Middle frontal gyrus (tissue), 1 donor: ENCODE measurements around the gene TMEM150B.

Experiments used
- DNase-seq: peaks from one replicate; pipeline ENCODE4 v3.0.0-alpha.2; 2015; ENCODE audit warnings: low spot score; ENCODE audit errors: extremely low spot score

Gene TMEM150B, protein sequence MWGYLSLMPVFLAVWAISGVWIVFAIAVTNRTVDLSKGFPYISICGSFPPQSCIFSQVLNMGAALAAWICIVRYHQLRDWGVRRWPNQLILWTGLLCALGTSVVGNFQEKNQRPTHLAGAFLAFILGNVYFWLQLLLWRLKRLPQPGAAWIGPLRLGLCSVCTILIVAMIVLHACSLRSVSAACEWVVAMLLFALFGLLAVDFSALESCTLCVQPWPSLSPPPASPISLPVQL

DNA sequence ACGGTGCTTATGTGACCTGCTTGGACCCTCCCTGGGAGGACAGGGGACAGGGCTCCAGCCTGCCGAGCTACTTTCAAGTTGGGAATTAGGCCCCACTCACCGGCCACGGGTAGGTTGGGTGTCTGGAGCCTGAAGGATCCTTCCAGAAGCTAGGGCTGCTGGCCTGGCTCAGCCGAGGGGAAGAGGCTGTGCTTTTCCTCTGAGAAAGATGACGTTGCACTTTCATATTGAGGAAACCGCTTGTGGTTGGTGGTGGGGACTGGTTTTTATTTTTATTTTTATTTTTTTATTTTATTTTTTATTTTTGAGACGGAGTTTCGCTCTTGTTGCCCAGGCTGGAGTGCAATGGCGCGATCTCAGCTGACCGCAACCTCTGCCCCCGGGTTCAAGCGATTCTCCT lies at the start of gene TMEM150B:
Gene TMEM150B, minus strand, starts transcription at position 170 of the 400 bp plus-strand sequence. CDS start 4,305 bp downstream, outside the sequence.
- no peak for DNase-seq

DNA sequence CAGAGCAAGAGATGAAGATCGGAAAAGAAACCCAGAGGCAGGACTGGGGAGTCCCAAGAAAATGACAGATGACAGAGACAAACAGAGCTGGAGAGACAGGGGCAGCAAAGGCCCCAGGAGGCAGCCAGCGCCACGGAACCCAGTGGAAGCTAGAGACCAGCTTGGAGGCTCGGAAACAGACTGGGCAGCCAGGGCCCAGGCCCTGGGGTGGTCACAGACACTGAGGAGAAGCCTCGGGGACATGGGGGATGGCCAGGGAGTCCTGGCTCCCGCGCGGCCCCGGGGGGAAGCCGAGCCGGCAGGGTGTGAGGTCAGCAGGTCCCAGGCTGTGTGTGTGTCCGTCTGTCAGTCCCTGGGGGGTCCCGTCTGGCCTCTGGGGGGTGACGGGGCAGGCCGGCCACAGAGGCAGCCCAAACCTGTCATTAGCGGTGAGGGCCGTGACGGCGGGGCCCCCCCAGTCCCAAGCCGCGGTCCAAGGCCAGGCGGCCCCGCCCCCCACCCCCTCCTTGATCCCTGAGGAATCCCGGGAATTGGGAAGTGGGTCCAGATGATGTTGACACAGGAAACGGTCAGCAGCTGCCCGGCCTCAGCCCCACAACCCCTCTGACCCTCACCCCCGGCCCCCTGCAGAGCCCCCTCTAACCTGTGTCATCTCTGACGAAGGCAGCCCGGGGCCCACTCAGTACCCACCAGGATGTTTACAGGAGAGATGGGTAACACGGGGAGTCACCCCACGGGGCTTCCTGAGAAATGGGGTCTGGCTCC lies 49.0 kb upstream of the TMEM150B start:
- no peak for DNase-seq

DNA sequence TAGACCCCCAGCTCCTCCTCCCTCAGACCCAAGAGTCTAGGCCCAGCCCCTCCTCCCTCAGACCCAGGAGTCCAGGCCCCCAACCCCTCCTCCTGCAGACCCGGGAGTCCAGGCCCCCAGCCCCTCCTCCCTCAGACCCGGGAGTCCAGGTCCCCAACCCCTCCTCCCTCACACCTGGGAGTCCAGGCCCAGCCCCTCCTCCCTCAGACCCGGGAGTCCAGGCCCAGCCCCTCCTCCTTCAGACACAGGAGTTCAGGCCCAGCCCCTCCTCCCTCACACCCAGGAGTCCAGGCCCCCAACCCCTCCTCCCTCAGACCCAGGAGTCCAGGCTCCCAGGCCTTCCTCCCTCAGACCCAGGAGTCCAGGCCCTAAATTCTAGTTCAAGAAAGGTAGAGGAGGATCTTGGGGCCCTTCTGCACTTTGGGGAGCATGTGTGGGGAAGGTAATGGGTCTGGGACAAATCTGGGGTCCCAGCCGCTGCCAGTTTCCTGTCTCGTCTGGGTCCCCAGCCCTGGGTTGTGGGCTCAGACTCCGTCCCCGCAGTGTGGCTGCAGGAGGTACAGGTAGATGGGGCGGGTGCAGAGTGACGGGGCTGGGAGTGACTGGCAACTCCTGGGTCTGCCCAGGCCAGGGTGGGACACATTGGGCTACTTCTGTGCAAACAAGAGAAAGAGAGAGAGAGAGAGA lies 48.3 kb upstream of the TMEM150B start:
- no peak for DNase-seq

DNA sequence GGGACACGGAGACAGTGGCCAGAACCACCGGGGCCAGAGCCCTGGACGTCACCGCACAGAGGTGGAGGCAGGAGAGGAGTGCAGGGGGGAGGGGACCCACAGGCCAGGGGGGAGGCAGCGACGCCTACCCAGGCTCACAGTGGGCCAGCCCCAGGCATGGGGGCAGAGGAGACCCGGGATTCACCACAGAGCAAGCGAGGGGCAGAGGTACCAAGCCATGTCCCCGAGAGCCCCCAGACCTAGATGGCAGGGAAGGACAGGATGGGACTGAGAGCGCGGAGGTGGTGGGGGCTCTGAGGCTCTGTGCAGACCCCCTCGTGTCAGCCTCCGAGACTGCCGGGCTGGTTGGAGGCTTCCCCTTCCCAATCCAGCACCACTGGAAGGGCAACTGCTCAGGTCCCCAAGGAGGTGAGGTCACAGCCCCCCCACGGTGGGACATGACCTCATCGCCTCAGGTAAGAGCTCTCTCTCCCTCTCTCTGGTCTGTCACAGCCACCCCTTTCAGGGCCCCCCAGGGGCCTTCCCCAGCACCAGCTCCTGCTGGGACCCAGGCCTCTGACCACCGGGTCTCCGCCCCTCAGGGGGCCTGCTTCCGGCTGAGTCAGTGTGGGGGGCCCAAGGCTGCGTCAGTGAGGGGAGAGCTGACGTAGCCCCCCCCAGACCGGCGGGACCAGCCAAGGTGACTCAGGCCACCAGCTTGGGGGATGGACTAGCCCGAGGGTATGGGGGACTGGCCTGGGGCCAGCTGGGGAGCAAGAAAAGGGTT lies 47.4 kb upstream of the TMEM150B start:
- DNase-seq = no peak

DNA sequence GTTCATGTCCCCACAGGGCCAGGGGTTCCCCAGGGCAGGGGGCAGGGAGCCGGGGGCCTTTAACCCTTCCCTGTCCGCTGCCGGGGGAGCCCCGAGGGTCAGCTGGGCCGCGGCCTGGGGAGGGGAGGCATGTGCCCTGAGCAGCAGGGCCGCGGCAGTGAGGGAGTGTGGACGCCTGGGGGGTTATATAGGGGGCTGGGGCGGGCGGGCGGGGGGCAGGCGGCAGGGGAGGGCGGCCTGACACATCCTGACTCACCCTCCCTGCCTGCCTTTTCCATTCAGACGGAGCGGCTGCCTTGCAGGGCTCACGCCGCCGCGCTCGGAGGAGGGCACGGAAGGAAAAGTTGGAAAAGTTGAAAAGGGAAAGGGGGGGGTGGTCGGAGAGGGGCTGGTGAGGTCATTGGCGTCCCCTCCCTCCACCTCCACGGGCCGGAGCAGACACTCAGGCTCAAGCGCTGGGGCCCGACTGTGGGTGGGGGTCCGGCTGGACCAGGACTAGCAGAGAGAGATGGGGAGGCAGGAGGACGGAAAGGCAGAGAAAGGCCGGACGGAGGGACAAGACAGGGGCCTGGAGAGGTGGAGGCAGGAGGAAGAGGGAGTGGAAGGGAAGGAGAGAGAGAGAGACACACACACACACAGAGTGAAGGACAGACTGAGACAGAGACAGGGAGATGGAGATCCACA lies 45.3 kb upstream of the TMEM150B start, which contains the start of gene IL11:
Gene IL11, minus strand, starts transcription at position 159 of the 684 bp plus-strand sequence. Its CDS starts 153 bp downstream, at position 6.
- DNase-seq = no peak

DNA sequence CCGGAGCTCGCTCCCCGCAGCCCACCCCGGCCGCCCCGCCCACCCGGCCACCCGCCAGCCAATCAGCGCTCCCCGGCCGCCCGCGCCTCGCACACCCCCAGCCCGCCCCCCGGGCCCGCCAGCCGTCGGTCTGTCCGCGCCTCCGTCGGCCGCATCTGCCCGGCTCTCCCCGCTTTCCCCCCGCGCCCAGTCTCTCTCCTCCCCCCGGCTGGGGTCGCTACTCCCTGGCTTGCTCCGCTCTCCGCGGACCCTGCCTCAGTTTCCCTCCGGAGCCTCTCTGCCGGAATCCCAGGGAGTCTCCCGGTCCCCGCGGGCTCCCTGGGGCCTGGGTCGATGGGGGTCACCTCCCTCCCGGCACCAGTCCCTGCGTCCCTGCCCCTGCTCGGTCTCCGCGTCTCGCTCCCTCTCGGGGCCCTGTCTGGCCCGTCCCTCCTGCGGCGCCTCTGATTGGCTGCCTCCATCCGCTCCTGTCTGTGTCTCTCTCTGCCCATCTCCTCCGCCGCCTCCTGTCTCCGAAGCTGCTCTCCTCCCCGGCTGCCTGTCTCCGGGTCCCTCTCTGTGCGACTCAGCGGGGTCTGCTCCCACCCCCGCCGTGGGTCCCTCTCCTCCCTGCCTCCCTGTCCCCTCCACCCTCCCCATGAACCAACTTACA lies 44.6 kb upstream of the TMEM150B start:
- DNase-seq = no peak

DNA sequence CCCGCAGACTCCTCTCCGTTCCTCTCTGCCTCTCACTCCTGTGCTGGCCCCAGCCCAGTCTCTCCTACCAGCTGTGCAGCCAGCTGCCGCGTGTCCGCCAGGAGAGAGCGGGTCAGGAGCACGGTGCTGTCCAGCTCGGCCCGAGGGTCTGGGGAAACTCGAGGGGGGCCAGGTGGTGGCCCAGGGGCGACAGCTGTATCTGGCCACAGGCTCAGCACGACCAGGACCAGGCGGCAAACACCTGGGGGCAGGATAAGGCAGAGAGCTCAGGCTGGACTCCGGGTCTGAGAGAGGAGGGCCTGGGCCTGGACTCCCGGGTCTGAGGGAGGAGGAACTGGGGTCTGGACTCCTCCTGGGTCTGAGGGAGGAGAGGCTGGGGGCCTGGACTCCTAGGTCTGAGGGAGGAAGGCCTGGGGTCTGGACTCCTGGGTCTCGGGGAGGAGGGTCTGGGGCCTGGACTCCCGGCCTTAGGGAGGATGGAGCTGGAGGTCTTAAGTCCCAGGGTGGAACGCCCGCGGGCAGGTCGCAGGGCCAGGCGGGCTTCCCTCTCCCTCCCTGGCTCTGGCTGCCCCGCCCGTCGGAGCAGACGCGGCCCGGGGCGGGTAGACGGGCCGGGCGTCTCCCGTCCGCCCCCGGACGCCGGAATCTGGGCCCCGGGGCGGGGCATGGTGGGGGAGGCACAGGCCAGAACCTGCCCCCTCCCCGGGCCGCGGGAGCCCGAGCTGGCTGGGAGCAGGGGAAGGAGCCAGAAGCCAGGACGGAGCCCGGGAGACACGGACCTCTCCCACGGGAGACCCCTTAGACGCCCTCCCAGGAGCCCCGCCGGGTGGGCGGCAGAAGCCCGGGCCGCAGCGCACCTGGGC lies 43.8 kb upstream of the TMEM150B start:
- DNase-seq = no peak

DNA sequence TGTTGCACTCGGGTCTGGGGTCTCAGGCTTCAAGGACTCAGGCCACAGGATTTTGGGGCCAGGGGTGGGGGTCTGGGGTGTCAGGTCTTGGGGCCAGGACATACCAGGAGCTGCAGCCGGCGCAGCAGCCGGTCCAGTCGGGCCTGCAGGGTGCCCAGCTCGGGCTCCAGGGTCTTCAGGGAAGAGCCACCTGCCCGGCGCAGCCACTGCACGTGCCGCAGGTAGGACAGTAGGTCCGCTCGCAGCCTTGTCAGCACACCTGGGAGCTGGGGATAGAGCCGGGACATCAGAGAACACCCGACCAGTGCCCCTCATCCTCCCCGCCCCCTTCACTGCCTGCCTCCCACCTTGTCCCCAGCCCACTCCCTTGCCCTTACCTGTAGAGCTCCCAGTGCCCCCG lies 43.0 kb upstream of the TMEM150B start:
- DNase-seq = no peak

DNA sequence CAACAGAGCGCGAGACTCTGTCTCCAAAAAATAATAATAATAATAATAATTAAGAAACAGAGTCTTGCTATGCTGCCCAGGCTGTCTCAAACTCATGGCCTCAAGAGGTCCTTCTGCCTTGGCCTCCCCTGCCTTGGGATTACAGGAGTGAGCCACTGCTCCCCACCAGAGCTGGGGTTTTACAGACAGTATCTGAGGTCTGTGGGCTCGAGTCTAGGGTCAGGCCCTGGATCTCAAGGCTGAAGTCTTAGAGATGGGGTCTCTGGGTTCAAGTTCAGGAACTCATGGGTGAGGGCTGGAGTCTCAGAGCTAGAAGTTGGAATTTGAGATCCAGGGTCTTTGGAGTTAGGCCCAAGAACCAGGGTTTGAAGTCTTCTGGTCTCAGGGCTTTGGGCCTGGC lies 41.6 kb upstream of the TMEM150B start:
- no peak for DNase-seq

DNA sequence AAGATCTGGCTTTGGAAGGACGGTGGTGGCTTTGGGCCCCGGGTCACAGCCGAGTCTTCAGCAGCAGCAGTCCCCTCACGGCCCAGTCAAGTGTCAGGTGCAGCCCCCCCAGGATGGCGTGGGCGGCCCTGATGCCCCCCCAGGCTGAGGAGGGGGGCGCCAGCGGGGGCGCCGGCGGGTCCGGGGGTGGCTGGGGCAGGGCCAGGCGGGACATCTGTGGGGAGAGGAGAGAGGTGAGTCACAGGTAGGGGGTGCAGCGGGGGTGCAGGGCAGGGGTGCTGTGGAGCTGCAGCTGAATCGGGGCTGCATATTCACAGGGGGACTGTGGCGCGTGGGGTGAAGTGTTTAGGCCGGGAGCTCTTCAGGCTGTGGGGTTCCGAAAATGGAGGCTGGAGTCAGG lies 40.8 kb upstream of the TMEM150B start:
- no peak for DNase-seq

DNA sequence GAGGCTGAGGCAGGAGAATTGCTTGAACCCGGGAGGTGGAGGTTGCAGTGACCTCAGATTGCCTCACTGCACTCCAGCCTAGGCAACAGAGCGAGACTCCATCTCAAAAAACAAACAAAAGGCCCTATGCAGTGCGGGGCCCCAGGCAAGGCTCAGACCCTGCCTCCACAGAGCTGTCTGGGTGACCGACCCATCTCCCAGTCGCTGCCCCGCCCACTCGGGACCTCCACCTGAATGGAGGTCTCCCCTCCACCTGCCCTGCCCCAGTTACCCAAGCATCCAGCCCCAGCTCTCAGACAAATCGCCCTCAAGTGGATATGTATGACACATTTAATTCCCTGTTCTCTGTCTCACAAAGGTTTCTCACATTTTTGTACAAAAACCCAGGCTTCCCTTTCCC lies 40.1 kb upstream of the TMEM150B start:
- DNase-seq = no peak

DNA sequence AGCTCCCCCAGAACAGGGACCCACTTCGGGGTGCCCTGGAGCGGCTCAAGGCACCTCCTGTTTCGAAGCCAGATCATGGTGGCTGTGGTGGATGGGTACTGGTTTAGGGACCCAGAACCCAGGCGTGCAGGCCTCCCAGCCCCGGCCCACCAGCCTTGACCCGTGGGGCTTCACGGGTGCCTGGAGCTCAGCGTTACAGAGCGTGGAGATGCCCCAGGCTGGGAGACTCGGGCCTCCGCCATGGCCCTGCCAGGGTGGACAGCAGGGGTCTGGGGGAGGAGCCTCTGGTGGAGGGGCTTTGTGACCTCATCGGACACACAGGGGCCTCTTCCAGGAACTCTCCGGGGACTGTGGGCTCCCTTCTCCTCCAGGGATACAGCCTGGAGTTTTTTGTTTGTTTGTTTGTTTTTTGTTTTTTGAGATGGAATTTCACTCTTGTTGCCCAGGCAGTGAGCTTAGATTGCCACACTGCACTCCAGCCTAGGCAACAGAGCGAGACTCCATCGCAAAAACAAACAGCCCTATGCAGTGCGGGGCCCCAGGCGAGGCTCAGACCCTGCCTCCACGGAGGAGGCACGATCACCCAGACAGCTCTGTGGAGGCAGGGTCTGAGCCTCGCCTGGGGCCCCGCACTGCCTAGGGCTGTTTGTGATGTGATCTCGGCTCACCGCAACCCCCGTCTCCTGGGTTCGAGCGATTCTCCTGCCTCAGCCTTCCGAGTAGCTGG lies 38.0 kb upstream of the TMEM150B start, which contains the start of gene GARIN5B:
Gene GARIN5B, minus strand, starts transcription at position 271 of the 727 bp plus-strand sequence. Its CDS starts 194 bp downstream, at position 77.
- DNase-seq = no peak

DNA sequence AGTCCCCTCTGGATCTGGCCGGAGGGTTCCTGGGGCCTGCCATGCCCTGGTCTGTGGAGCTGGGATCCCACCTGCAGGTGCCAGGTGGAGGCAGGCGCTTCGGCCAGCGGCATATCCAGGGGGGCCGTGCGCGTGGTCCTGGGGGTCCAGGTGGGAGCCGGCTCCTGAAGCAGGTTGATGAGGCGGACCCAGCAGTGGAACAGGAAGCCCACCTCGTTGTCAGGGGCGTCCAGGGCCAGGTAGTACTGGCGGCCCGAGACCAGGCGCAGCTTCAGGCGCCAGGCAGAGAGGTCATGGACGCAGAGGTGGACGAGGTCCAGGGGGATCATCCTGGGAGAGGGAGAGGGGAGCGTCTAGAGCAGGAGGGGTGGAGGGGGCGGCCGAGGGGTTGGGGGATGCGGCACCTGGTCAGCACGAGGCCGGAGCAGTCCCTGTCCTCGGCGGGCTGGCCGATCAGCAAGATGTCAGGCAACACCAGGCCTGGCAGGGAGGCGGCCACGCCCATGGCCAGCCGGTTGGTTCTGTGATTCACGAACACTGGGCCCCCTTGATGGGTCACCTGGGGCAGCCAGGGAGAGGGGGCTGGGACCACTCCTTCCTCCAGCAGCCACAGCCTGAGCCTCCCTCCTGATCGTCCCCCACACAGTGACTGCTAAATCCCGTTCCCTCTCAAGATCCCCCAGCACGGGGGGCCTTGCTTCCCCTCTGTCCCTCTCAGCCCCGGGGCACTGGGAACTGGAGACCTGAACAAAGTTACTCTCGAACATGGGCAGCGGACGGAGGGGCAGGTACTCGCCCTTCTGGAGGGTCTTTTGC lies 37.2 kb upstream of the TMEM150B start:
- no peak for DNase-seq

DNA sequence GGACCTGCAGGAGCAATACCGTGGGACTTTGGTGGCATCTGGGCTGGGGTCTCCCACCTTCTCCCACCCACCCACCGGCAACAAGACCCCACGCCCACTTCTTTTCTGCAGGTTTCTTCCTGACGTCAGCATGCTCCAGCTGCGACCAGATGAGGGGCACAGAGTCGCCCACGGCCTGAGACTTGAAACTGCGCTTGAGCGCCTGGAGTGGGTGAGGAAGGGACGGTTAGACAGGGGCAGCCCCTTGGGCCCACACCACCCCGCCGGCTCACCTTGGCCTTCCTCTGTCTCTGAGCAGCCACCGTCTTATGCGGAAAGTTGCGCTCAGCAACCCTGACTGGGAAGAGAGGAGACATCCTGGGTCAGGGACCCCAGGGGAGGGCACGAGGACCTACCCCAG lies 35.8 kb upstream of the TMEM150B start:
- no peak for DNase-seq

DNA sequence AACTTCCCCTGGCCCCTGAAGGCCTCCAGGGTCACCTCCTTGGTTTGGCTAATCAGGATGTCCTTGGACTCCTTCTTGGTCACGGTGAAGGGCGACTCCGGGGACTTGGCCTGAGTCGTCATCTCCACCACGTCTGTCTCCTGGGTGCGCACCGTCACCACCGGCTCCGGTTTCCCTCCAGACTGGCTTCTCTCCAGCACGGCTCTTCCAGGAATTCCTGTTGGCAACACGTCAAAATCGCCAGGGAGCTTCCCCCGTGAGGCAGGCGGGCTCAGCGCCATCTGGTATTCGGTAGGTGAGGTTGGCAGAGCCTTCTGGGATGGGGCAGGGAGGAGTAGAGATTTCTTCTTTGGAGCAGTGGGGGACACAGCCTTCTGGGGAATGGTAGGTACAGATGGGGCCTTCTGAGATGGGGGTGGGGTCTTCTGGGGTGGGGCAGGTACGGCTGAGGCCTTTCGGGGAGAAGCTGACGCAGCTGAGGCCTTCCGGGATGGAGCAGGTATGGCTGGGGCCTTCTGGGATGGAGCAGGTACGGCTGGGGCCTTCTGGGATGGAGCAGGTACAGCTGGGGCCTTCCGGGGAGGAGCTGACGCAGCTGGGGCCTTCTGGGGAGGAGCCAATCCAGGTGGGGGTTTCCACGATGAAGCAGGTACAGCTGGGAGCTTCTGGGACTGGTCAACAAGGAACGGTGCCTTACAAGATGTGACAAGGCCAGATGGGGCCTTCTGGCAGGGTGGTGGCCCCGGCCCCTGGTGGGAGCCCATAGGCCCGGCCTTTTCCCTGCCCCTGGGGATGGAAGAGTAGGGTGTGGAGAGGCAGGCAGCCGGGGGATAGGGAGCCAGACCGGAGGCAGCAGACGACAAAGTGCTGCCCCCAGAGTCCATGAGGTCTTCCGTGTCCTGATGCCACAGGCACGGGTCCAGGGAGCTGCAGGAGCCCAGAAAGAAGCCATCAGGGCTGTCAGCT lies 34.1 kb upstream of the TMEM150B start:
- no peak for DNase-seq

DNA sequence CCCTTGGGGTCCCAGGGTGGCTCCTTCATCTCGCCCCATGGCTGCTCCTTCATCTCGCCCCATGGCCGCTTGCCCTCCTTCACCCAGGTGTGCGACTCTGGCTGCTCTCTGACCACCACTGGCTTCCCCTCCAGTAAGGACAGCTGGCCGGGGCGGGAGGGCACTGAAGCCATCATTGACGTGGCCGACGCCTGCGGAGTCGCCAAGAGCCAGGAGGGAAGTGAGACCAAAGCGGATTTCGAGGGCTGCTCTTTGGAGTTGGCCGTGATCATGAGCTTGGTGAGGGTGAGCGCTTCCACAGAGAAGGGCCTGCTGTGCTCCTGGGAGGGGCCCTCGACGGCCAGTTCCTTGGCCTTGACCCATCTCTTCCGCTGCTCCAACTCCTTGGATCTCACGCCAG lies 33.4 kb upstream of the TMEM150B start:
- no peak for DNase-seq
